ENCODE results near the gene MVB12B.

The MVB12B gene

GRCh38 chr9:126510564-126510963 lies 183.9 kb downstream of the MVB12B start:
- DNase-seq = no peak

- DNase-seq = no peak
These were observed 184.8 kb downstream of the MVB12B start for GRCh38 chr9:126511411-126511810.

- DNase-seq = no peak
These were observed 186.8 kb downstream of the MVB12B start for GRCh38 chr9:126513159-126514036.

GRCh38 chr9:126514037-126514821 lies 187.6 kb downstream of the MVB12B start:
- peak; percentile 23 for DNase-seq

- DNase-seq = no peak
These were observed 188.6 kb downstream of the MVB12B start for GRCh38 chr9:126515001-126515872.

GRCh38 chr9:126515873-126516505 lies 189.4 kb downstream of the MVB12B start:
- DNase-seq = no peak

- no peak for DNase-seq
These were observed 189.9 kb downstream of the MVB12B start for GRCh38 chr9:126516561-126516935.

GRCh38 chr9:126516936-126517832 lies 190.6 kb downstream of the MVB12B start:
- DNase-seq = no peak

GRCh38 chr9:126517833-126518356 lies 191.3 kb downstream of the MVB12B start:
- DNase-seq = no peak

GRCh38 chr9:126518763-126519162 lies 192.1 kb downstream of the MVB12B start:
- no peak for DNase-seq

- no peak for DNase-seq
These were observed 193.2 kb downstream of the MVB12B start for GRCh38 chr9:126519660-126520420.

GRCh38 chr9:126520453-126520852 lies 193.8 kb downstream of the MVB12B start:
- DNase-seq = no peak

GRCh38 chr9:126521089-126521488 lies 194.5 kb downstream of the MVB12B start:
- no peak for DNase-seq

GRCh38 chr9:126521551-126521950 lies 194.9 kb downstream of the MVB12B start:
- no peak for DNase-seq

GRCh38 chr9:126521976-126522590 lies 195.5 kb downstream of the MVB12B start:
- no peak for DNase-seq

GRCh38 chr9:126522612-126523356 lies 196.2 kb downstream of the MVB12B start:
- no peak for DNase-seq

GRCh38 chr9:126523611-126524111 lies 197.0 kb downstream of the MVB12B start:
- DNase-seq = no peak

GRCh38 chr9:126524353-126525077 lies 197.9 kb downstream of the MVB12B start:
- no peak for DNase-seq

Data from effector CD8-positive, alpha-beta T cell (primary cell).